D341Med (cell line): ENCODE results near the gene KIF18B.

Experiments used
- DNase-seq: peaks from one replicate; pipeline ENCODE4 v3.0.0; 2012; ENCODE audit warnings: low spot score

Gene KIF18B

GRCh38 chr17:44940317-44940716 lies 7.3 kb downstream of the KIF18B start:
- no peak for DNase-seq

- peak; percentile 40 for DNase-seq
Observed at GRCh38 chr17:44935116-44935515, 12.5 kb downstream of the KIF18B start.

GRCh38 chr17:44934745-44935105 lies 12.8 kb downstream of the KIF18B start:
- DNase-seq: no peak

- no peak for DNase-seq
Observed at GRCh38 chr17:44933824-44934744, 13.5 kb downstream of the KIF18B start.

GRCh38 chr17:44932787-44933097 lies 14.8 kb downstream of the KIF18B start:
- no peak for DNase-seq

GRCh38 chr17:44932096-44932786 lies 15.3 kb downstream of the KIF18B start:
- DNase-seq: no peak

GRCh38 chr17:44931376-44931775 lies 16.2 kb downstream of the KIF18B start:
- no peak for DNase-seq

- DNase-seq: no peak
Observed at GRCh38 chr17:44930667-44931066, 16.9 kb downstream of the KIF18B start.

- peak; percentile 36 for DNase-seq
Observed at GRCh38 chr17:44928950-44929720, 18.4 kb downstream of the KIF18B start.

- DNase-seq: peak; percentile 38
Observed at GRCh38 chr17:44928136-44928535, 19.4 kb downstream of the KIF18B start.

- DNase-seq: no peak
Observed at GRCh38 chr17:44927696-44928095, 19.9 kb downstream of the KIF18B start.

GRCh38 chr17:44926821-44927525 lies 20.6 kb downstream of the KIF18B start:
- peak; percentile 19 for DNase-seq

GRCh38 chr17:44925731-44926697 lies 21.6 kb downstream of the KIF18B start:
- no peak for DNase-seq

GRCh38 chr17:44924107-44924544 lies 23.4 kb downstream of the KIF18B start:
- DNase-seq: no peak

- no peak for DNase-seq
Observed at GRCh38 chr17:44922746-44923470, 24.7 kb downstream of the KIF18B start.

- no peak for DNase-seq
Observed at GRCh38 chr17:44922136-44922535, 25.4 kb downstream of the KIF18B start.

- peak; percentile 55 for DNase-seq
Observed at GRCh38 chr17:44921122-44921882, 26.3 kb downstream of the KIF18B start.

- DNase-seq: peak; percentile 58
Observed at GRCh38 chr17:44920565-44920940, 27.0 kb downstream of the KIF18B start.

- peak; percentile 92 for DNase-seq
Observed at GRCh38 chr17:44919885-44920564, 27.5 kb downstream of the KIF18B start.
